ENCODE measurements around the gene NKX2-2.

GRCh38 chr20:21501184-21501583 is 12.7 kb downstream of the NKX2-2 start:
- TF ChIP-seq CTCF (IDR thresholded peaks at IDR 0.05; ENCODE audit: control extremely low read depth in 1 of 3, insufficient read depth in 1 of 3, low read depth in 1 of 3, low read length in 3 of 3) = no peak
- TF ChIP-seq, protein P1, sequence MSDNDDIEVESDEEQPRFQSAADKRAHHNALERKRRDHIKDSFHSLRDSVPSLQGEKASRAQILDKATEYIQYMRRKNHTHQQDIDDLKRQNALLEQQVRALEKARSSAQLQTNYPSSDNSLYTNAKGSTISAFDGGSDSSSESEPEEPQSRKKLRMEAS (IDR thresholded peaks at IDR 0.05) = no peak
- TF ChIP-seq ZNF274 (IDR thresholded peaks at IDR 0.05; ENCODE audit: borderline replicate concordance, extremely low read depth, low read length) = no peak
- TF ChIP-seq RAD21 (IDR thresholded peaks at IDR 0.05 in 1 of 2, conservative IDR thresholded peaks at IDR 0.05 in 1 of 2; ENCODE audit: low read depth in 2 of 2, low read length in 2 of 2) = no peak
- TF ChIP-seq TEAD4 (IDR thresholded peaks at IDR 0.05; ENCODE audit: low read depth, low read length) = no peak
- TF ChIP-seq USF2 (IDR thresholded peaks at IDR 0.05; ENCODE audit: low read length) = no peak
- no peak for TF ChIP-seq EP300 (IDR thresholded peaks at IDR 0.05; ENCODE audit: borderline replicate concordance in 1 of 2, low read depth in 2 of 2, low read length in 2 of 2)
- TF ChIP-seq YY1 (IDR thresholded peaks at IDR 0.05; ENCODE audit: low read depth, low read length) = no peak
- TF ChIP-seq HDAC6 (IDR thresholded peaks at IDR 0.05; ENCODE audit: low read depth, low read length) = no peak
- no peak for TF ChIP-seq KDM1A (IDR thresholded peaks at IDR 0.05; ENCODE audit: borderline replicate concordance, low read length)
- TF ChIP-seq PHF8 (conservative IDR thresholded peaks at IDR 0.05; ENCODE audit: low read depth, low read length) = no peak
